OCI-LY1 (cell line): Measurements from ENCODE around the gene GALNT7.

Source experiments
- H2AFZ ChIP-seq: fragments of 200-600 bp; sonication (generic), shearing (Covaris generic); 2 replicates; pipeline ENCODE4 v1.6.0; 2014; ENCODE audit warnings: antibody characterized with exemption, mild to moderate bottlenecking, low read length
- H3F3A ChIP-seq: fragments of 200-600 bp; sonication (generic), shearing (Covaris generic); 2 replicates; pipeline ENCODE4 v1.6.0; 2014; ENCODE audit warnings: mild to moderate bottlenecking, antibody characterized with exemption, low read length, moderate library complexity; ENCODE audit not compliant: insufficient read depth
- H3K27ac ChIP-seq: fragments of 200-600 bp; sonication (generic); 2 replicates; pipeline ENCODE4 v1.5.1; 2014; ENCODE audit warnings: low read length, mixed run types, mild to moderate bottlenecking, low read depth; ENCODE audit not compliant: poor library complexity, severe bottlenecking
- H3K27me3 ChIP-seq: fragments of 200-600 bp; sonication (generic); 2 replicates; pipeline ENCODE4 v1.6.0; 2014; ENCODE audit warnings: antibody characterized with exemption, mild to moderate bottlenecking, low read length, moderate library complexity; ENCODE audit not compliant: insufficient read depth
- H3K36me3 ChIP-seq: fragments of 200-600 bp; sonication (generic); 2 replicates; pipeline ENCODE4 v1.6.1; 2014; ENCODE audit warnings: mild to moderate bottlenecking, antibody characterized with exemption, low read length, moderate library complexity, mixed read lengths; ENCODE audit not compliant: insufficient read depth
- H3K4me1 ChIP-seq: fragments of 200-600 bp; sonication (generic); 2 replicates; pipeline ENCODE4 v1.5.1; 2014; ENCODE audit warnings: mild to moderate bottlenecking, low read length, moderate library complexity; ENCODE audit not compliant: insufficient read depth, severe bottlenecking
- H3K4me2 ChIP-seq: fragments of 200-600 bp; sonication (generic), shearing (Covaris generic); 2 replicates; pipeline ENCODE4 v1.6.1; 2014; ENCODE audit warnings: low read length
- H3K4me3 ChIP-seq: fragments of 200-600 bp; sonication (generic); 2 replicates; pipeline ENCODE4 v1.5.1; 2014; ENCODE audit warnings: low read length, low read depth, mild to moderate bottlenecking, mixed read lengths; ENCODE audit not compliant: poor library complexity, severe bottlenecking
- H3K79me2 ChIP-seq: fragments of 200-600 bp; shearing (Covaris generic); 2 replicates; pipeline ENCODE4 v1.6.1; 2016; ENCODE audit warnings: mixed run types, low read length, mixed read lengths; ENCODE audit not compliant: insufficient read depth
- H3K9ac ChIP-seq: fragments of 200-600 bp; sonication (generic), shearing (Covaris generic); 2 replicates; pipeline ENCODE4 v1.6.1; 2014; ENCODE audit warnings: mild to moderate bottlenecking, low read length, mixed read lengths
- H3K9me2 ChIP-seq: fragments of 200-600 bp; sonication (generic), shearing (Covaris generic); 2 replicates; pipeline ENCODE4 v1.6.1; 2014; ENCODE audit warnings: low read depth, mild to moderate bottlenecking, low read length, mixed read lengths
- H3K9me3 ChIP-seq: fragments of 200-600 bp; shearing (Covaris generic); 2 replicates; pipeline ENCODE4 v1.6.1; 2014; ENCODE audit warnings: low read length, mixed read lengths
- H4K20me1 ChIP-seq: fragments of 200-600 bp; sonication (generic), shearing (Covaris generic); 2 replicates; pipeline ENCODE4 v1.6.0; 2016; ENCODE audit warnings: mild to moderate bottlenecking, low read length; ENCODE audit not compliant: insufficient read depth
- CTCF ChIP-seq: fragments of 200-600 bp; sonication (generic), shearing (Covaris generic); IDR thresholded peaks from 2 replicates; pipeline ENCODE4 v1.5.1; 2017; ENCODE audit warnings: mild to moderate bottlenecking, antibody characterized with exemption, low read length, moderate library complexity, mixed read lengths
- EZH2 ChIP-seq: fragments of 200-600 bp; sonication (generic), shearing (Covaris generic); IDR thresholded peaks from 2 replicates; pipeline ENCODE4 v1.8.0; 2017; ENCODE audit warnings: borderline replicate concordance, mixed run types, mild to moderate bottlenecking, antibody characterized with exemption, low read length, moderate library complexity, mixed read lengths

GALNT7 gene

GRCh38 chr4:173208420-173208819, 39.8 kb downstream of the GALNT7 start:
- no peak overlapping the region for H3K9ac ChIP-seq
- H3K9me2 ChIP-seq: no peaks in the 10 kb centered on the region; the same call in 1 of the 2 replicates
- no peaks in the 10 kb centered on the region for H3F3A ChIP-seq
- H4K20me1 ChIP-seq: no peaks in the 10 kb centered on the region
- H3K4me3 ChIP-seq: no peak overlapping the region
- peaks cover 26% of the 10 kb centered on the region for H3K36me3 ChIP-seq
- no peak overlapping the region for H3K4me2 ChIP-seq
- H3K27me3 ChIP-seq: no peaks in the 10 kb centered on the region
- no peak for TF ChIP-seq EZH2
- no peak for TF ChIP-seq CTCF
- H2AFZ ChIP-seq: no peak overlapping the region
- H3K27ac ChIP-seq: no peak overlapping the region
- H3K4me1 ChIP-seq: peaks cover 19% of the 10 kb centered on the region
- peaks cover 4% of the 10 kb centered on the region; the same call in 1 of the 2 replicates for H3K9me3 ChIP-seq
- peaks cover 75% of the 10 kb centered on the region for H3K79me2 ChIP-seq

DNA sequence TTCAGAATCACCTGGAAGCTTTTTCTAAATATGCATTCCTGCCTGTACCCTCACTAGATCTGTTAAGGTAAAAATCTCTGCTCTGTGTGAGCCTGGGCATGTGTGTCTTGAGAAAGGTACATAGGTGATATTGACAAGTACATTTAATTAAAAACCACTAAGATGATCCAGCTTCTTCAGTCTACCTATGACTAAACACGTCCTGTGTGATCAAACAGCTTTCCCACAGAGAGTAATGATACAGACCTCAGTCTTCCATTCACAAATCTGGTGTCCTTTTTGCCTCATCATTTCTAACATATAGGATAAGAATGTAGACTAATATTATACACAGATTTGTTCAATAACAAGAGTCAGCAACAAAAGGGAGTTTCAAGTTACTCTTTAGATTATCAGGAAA, 42.6 kb downstream of the GALNT7 start:
- Histone ChIP-seq H3K27ac (no peak overlapping the region), H2AFZ (no peak overlapping the region), H3K4me2 (no peak overlapping the region), H3K9me3 (no peaks in the 10 kb centered on the region), H3K9ac (no peak overlapping the region), H3K79me2 (peaks cover 77% of the 10 kb centered on the region), H3K9me2 (no peaks in the 10 kb centered on the region; the same call in 1 of the 2 replicates), H3F3A (no peaks in the 10 kb centered on the region), H3K27me3 (no peaks in the 10 kb centered on the region), H3K4me1 (peaks cover 30% of the 10 kb centered on the region), H3K4me3 (no peak overlapping the region), H4K20me1 (no peaks in the 10 kb centered on the region), H3K36me3 (peaks cover 9% of the 10 kb centered on the region; the same call in 1 of the 2 replicates)
- TF ChIP-seq CTCF (no peak), EZH2 (no peak)

DNA sequence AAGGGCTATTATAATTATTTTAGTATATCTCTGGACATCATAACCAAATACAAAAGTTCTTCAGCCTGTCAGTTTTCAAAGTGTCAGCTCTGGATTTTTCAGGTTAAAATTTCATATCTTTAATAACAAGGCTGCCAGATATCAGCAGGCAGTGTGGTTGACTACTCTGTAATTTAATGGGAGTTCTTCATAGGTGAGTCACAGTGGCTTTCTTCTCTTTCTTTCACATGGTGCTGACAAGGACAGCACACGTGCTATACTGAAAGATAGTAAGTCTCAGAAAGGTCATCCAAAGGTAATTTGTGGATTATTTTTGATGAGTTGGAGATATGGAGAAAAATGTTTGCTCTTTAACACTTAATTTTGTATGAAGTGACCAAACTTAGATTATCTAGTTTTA, 43.2 kb downstream of the GALNT7 start:
- Histone ChIP-seq H3F3A (no peaks in the 10 kb centered on the region), H3K4me2 (no peak overlapping the region), H3K4me3 (no peak overlapping the region), H3K9ac (no peak overlapping the region), H3K79me2 (peaks cover 79% of the 10 kb centered on the region), H2AFZ (no peak overlapping the region), H3K9me2 (no peaks in the 10 kb centered on the region; the same call in 1 of the 2 replicates), H3K27me3 (no peaks in the 10 kb centered on the region), H3K4me1 (peaks cover 30% of the 10 kb centered on the region), H3K36me3 (peaks cover 9% of the 10 kb centered on the region; the same call in 1 of the 2 replicates), H3K27ac (no peak overlapping the region), H3K9me3 (no peaks in the 10 kb centered on the region), H4K20me1 (no peaks in the 10 kb centered on the region)
- TF ChIP-seq EZH2: no peak
- TF ChIP-seq CTCF: no peak
